SK-N-SH (cell line): ENCODE data around the gene FGF19.

Experiments used
- EP300 ChIP-seq, 2 experiments: IDR thresholded peaks; 2 replicates each; pipeline versions ENCODE4 v1.4.0 to v1.6.1; 2012; ENCODE audit warnings: borderline replicate concordance in 1 of 2, low read depth in 1 of 2, low read length in 1 of 2
- EZH2phosphoT487 ChIP-seq: fragments of 200-600 bp; sonication (generic); IDR thresholded peaks from 2 replicates; pipeline ENCODE4 v1.6.1; 2017; ENCODE audit warnings: low read depth, mixed run types, mild to moderate bottlenecking, antibody characterized with exemption, moderate library complexity, borderline replicate concordance
- POLR2AphosphoS5 ChIP-seq: IDR thresholded peaks from 2 replicates; pipeline ENCODE4 v1.6.1; 2012; ENCODE audit warnings: low read depth, low read length
- RAD21 ChIP-seq: IDR thresholded peaks from 2 replicates; pipeline ENCODE4 v1.6.1; 2012; ENCODE audit warnings: mild to moderate bottlenecking, low read length
- RFX5 ChIP-seq: IDR thresholded peaks from 2 replicates; pipeline ENCODE4 v1.6.1; 2012; ENCODE audit warnings: mild to moderate bottlenecking, improper control_type of control experiment, low read length
- TEAD4 ChIP-seq: IDR thresholded peaks from 2 replicates; pipeline ENCODE4 v1.4.0; 2012; ENCODE audit warnings: mild to moderate bottlenecking, borderline replicate concordance; ENCODE audit not compliant: insufficient read depth
- YY1 ChIP-seq: IDR thresholded peaks from 2 replicates; pipeline ENCODE4 v1.4.0; 2012; ENCODE audit warnings: low read depth, mild to moderate bottlenecking
- TF ChIP-seq, protein P1 (sequence below): fragments of 200-600 bp; sonication (generic); IDR thresholded peaks from 2 replicates; pipeline ENCODE4 v1.6.1; 2017; ENCODE audit warnings: antibody characterized with exemption, mild to moderate bottlenecking, moderate library complexity
- TF ChIP-seq, protein P2 (sequence below): IDR thresholded peaks from 2 replicates; pipeline ENCODE4 v1.4.0; 2012; ENCODE audit warnings: low read depth
- TF ChIP-seq, protein P3 (sequence below): IDR thresholded peaks from 2 replicates; pipeline ENCODE4 v1.6.1; 2012; ENCODE audit warnings: mild to moderate bottlenecking, low read depth, low read length, moderate library complexity

DNA sequence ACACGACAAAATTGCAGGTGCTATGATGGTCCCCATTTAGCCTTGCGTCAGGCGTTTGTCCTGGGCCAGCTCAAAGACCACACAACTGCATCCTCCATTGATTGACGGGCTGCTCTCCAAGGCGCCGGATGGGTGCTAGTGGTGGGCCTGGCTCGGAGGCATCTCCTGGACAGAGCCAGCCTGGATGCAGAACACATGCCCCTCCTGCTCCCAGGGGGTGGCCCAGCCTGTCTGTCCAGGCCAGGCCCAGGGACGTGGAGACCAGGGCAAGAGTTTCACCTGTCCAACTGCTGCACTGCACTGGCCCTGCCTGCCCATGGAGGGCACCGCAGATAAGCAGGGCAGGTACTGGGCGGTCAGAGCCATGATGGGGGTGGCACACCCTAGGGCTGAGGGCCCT lies 23.4 kb upstream of the FGF19 start:
- TF ChIP-seq TEAD4, result no peak
- TF ChIP-seq POLR2AphosphoS5, result no peak
- TF ChIP-seq EP300 (IDR thresholded peaks at IDR 0.05; ENCODE audit: borderline replicate concordance in 1 of 2, low read depth in 1 of 2, low read length in 1 of 2), result no peak
- TF ChIP-seq, protein P1, sequence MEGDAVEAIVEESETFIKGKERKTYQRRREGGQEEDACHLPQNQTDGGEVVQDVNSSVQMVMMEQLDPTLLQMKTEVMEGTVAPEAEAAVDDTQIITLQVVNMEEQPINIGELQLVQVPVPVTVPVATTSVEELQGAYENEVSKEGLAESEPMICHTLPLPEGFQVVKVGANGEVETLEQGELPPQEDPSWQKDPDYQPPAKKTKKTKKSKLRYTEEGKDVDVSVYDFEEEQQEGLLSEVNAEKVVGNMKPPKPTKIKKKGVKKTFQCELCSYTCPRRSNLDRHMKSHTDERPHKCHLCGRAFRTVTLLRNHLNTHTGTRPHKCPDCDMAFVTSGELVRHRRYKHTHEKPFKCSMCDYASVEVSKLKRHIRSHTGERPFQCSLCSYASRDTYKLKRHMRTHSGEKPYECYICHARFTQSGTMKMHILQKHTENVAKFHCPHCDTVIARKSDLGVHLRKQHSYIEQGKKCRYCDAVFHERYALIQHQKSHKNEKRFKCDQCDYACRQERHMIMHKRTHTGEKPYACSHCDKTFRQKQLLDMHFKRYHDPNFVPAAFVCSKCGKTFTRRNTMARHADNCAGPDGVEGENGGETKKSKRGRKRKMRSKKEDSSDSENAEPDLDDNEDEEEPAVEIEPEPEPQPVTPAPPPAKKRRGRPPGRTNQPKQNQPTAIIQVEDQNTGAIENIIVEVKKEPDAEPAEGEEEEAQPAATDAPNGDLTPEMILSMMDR, result no peak
- TF ChIP-seq YY1, result no peak
- TF ChIP-seq RFX5, result no peak
- TF ChIP-seq EZH2phosphoT487, result no peak
- no peak for TF ChIP-seq RAD21
- TF ChIP-seq, protein P2, sequence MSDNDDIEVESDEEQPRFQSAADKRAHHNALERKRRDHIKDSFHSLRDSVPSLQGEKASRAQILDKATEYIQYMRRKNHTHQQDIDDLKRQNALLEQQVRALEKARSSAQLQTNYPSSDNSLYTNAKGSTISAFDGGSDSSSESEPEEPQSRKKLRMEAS, result no peak
- TF ChIP-seq, protein P3, sequence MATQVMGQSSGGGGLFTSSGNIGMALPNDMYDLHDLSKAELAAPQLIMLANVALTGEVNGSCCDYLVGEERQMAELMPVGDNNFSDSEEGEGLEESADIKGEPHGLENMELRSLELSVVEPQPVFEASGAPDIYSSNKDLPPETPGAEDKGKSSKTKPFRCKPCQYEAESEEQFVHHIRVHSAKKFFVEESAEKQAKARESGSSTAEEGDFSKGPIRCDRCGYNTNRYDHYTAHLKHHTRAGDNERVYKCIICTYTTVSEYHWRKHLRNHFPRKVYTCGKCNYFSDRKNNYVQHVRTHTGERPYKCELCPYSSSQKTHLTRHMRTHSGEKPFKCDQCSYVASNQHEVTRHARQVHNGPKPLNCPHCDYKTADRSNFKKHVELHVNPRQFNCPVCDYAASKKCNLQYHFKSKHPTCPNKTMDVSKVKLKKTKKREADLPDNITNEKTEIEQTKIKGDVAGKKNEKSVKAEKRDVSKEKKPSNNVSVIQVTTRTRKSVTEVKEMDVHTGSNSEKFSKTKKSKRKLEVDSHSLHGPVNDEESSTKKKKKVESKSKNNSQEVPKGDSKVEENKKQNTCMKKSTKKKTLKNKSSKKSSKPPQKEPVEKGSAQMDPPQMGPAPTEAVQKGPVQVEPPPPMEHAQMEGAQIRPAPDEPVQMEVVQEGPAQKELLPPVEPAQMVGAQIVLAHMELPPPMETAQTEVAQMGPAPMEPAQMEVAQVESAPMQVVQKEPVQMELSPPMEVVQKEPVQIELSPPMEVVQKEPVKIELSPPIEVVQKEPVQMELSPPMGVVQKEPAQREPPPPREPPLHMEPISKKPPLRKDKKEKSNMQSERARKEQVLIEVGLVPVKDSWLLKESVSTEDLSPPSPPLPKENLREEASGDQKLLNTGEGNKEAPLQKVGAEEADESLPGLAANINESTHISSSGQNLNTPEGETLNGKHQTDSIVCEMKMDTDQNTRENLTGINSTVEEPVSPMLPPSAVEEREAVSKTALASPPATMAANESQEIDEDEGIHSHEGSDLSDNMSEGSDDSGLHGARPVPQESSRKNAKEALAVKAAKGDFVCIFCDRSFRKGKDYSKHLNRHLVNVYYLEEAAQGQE, result no peak
